NCI-H2227 (cell line): ENCODE measurements around the gene DHX29.

ENCODE experiments used
- DNase-seq: peaks from one replicate; lab custom pipeline; 2025; ENCODE audit not compliant: unreplicated experiment; lab: John Stamatoyannopoulos, UW

Gene DHX29

DNA sequence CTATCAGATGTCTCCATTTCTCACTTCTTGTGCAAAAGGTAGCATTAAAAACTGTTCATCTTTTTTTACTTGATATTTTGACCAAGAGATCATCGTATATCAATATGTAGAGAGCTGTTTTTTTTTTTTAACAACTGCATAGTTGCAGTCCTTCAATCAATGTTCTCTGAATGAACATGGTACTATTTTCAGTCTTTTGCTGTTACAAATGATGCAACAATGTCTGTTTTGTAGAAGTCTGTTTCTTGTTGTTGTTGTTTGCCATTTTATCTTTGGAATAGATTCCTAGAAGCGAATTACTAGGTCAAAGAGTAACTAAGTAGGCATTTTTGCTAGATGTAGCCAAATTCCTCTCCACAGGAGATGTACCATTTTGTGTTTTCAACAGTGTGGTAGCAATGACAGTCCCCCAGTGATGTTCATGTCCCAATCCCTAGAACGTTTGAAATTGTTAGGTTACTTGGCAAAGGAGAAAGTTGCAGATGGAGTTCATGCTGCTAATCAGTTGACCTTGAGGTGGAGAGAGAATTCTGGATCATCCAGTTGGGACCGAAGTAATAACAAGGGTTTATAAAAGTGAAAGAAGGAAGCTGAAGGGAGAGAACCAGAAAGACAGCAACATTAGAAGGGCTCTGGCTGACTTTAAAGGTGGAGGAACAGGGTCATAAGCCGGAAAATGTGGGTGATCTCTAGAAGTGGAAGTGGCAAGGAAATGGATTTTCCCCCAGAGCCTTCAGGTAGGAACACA is 6.5 kb upstream of the DHX29 start:
- DNase-seq = no peak

DNA sequence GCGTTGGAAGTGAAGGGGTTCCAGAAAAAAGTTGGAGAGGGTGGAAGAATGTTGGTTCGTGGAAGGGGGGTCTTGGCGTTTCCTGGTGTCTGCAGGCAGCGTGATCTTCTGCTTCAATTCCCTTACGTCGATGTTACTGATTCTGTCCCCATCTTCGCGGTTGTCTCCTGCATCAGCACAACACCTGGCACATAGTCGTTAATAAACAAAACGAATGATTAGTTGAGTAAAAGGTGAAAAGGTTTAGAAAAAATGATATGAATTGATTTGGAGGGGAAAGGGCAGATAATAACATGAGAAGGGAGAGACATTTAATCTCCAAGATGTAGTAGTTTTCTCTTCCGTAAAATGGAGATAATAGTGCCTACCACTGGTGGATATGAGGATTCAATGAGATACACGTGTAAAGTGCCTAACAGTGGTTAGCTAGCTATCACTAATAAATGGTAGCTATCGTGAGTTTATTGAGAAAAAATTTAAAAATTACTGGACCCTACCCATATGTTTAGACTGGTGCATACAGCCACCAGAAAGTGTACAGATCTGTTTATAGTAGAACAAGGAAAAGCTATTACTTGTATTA is 851 bp upstream of the DHX29 start:
- DNase-seq = no peak

DNA sequence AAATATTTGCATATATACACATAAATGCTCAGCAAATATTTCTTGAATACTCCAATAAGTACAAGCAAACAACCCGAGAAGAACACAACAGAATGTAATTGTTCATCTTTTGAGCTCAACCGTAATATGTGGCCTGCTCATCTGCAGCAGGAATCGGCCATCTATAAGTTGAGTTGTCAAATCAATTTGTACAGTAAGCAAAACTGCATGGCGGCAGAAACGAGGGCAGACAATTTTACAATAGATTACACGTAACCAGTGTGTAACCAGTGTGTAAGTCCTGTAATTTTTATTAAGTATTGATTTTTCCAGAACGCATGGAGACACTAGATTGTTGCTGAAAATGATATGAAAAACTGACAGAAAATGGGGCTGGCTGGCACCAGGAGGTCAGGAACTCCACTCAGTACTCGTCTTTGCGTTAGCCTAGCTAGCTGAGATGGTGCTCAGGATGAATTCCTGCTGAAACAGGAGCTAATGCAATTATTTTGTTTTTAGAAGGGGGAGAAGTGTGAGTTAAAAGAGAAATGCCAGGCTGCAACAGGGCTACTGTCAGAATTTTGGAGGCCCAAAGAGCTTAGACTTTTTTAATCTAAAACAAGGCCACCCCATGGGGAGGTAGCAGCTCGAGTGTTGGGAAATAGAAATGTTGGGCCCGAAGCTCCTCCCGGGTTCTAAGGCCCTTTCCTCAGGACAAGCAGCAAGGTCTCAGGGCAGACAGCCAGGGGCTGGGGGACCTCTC is 682 bp downstream of the DHX29 start:
- DNase-seq = no peak

DNA sequence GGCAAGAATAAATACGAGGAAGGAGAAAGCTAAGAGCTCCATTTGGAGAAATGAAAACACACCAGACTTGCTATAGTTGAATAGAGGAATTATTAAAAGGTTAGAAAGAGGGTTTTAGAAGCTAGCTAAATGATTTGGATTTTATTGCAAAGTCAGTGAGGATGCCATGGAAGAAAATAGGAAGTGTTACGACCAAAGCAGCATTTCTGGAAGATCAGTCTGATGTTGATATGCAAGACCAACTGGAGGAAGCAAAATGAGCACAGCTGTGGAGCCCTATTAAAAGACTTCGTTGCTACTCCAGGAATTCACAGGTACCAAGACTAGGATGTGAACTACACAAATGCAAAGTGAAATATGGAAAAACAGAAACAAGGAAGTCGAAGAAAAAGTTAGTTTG is 2.1 kb downstream of the DHX29 start:
- DNase-seq = no peak

DNA sequence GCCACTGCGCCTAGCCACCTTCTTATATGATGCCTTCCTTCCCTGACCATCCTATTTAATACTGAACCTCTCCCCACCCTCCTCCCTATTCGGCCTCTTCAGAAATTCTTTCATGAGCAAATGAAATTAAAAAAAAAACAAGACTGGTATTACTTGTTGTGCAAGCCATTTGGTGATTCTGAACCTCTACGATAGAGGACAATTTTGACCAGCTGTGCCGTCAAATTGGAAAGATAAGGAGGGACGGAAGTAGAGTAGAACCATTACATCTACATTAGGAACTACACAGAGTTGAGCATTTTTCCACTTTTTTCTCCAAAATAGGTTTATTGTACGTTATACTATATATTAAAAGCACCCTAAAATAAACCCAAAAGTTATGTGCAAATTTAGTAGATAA is 2.9 kb downstream of the DHX29 start:
- no peak for DNase-seq

DNA sequence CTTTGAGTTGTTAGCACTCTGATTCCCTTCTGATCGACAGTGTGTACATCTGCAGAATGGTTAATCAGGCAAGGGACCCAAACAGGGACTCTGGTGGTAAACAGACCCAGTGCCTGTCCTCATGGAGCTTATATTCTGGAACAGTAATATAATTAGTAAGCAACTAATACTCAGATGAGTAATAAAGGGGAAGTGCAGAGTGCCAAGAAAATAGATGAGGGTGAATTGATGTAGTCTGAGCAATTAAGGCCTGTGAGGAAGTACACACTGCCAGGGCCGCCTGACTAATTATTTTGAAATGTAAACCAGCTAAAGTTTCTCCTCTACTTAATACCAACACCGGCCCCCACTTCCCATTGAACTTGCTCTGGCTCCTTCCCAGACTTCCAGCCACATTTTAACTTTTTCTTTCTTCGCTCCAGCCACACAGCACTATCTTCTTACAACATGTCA is 4.2 kb downstream of the DHX29 start:
- DNase-seq = no peak

DNA sequence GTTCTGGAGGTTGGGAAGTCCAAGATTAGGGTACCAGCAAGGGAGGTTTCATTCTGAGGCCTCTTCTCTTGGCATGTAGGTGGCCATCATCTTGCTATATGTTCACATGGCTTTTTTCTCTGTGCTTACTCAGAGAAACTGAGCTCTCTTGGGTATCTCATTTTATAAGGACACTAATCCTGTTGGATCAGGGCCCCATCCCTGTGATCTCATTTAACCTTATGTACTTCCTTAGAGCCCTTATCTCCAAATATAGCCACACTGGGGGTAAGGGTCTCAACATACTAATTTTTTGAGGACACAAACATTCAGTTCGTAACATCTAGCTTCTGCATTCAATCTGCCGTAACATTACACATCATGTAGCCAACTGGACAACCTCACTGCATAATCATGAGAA is 6.6 kb downstream of the DHX29 start:
- no peak for DNase-seq

DNA sequence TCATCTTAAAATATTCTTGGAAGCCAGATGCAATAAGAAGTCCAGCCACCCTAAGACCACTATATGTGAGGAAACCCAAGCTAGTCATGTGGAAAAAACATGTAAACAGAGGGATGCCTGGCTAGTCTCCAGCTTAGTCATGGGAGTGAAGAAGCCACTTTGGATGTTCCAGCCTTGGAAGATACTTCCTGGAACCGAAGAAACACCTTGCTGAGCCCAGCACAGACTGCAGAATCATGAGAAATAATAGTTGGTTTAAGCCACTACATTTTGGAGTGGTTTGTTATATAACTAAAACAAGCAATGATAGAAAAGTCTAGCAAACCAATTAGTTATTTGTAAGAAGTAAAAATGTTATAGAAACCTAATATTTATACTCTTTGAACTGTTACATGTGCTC is 12.6 kb downstream of the DHX29 start:
- no peak for DNase-seq

DNA sequence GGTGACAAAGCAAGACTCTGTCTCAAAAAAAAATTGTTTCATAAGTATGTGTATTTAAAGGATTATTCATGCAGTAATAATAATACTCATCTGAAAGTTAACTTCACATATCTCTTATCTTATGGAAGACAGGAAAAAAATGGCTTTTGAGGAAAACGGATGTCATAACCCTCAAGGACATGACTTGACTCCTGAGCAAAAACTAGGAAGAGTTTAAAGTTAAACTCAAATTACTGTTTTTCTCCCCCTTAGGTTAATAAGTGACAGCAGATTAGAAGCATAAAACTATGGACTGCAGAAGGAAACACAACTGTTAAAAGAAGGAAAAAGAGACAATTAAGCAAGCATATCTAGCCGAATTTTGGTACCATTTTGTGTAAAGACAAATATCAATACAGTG is 16.5 kb downstream of the DHX29 start:
- DNase-seq = no peak

DNA sequence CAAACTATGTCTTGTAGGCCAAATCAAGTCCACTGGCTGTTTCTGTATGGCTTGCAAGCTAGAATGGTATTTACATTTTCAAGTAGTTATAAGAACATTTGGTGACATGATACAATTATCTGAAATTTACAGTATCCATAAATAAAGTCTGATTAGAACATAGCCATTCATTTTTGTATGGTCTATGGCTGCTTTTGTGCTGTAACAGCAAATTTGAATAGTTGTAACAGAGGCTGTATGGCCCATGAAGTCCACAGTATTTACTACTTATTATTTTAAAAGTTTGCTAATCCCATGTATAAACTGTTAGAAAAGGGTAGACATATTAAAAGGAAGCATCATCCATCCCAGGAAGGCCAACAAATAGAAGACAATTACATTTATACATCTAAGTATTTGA is 17.7 kb downstream of the DHX29 start:
- no peak for DNase-seq

DNA sequence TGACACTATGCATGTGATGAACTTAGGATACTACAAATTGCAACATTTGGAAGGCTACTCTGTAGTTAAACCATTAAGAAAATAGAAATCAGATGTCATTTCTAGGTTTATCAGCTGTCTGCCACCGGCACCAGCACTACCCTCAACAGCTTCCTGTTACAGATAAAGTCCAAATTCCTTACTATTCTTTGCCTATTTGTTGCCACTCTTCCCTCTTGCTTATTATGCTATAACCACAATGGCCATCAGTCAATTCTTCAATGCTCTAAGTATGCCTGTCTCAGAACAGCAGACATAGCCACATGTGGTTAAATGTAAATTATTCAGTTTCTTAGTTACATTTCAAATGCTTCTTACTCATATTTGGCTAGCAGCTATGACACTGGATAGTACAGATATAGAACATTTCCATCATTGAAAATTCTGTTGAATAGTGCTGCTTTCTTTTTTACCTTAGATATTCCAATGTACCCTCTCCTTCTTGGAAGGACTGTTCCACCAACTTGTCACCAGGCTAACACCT is 21.0 kb downstream of the DHX29 start:
- DNase-seq = no peak

DNA sequence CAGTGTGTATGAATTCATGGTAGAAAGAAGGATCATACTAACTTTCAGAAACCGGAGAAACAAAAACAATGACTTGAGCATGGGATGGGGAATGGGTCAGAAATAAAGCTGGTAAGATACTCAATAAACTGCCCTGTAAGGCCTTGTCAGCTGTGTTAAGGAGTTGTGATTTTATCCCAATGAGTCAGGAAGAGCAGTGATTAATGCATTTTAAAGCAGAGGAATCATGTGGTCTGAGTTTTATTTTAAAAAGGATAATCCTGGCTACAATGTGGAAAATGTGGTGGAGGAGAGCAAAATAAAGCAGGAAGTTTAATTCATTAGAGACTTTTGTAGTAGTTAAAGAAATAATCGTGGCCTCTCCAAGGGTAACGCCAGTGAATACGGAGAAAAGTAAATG is 28.7 kb downstream of the DHX29 start:
- no peak for DNase-seq

DNA sequence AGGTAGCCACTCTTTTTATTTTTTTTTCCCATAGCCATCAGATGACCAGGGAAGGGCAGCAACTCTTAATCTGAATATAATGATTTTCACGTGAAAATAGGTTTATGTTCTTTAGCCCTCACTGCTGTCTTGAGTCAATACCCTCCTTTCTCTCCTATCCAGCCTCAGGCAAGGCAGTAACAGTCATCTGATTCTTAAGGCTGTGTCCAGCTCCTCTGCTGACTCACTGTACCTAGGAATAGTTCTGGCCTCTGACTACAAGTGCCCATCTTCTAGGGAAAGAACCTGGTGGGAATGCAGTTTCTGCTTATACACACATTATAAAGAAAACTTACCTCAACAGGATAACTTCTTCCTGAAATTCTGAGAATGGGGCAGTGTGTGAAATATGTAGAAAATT is 30.7 kb downstream of the DHX29 start:
- DNase-seq = no peak

DNA sequence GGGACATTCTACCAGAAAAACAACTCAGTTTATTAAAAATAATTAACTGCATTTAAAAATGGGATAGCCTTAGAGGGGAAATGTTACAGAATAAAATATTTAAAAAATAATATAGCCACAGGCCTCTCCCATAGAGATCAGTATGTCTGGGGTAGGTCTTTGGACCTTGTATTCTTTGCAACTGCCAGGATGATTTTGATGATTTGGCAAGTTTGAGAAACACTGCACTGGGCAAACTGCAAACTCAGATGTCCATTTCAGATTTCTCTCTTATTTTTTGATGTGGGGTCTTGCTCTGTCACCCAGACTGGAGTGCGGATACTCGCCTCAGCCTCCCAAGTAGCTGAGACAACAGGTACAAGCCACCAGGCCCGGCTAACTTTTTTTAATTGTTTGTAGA is 49.2 kb downstream of the DHX29 start:
- no peak for DNase-seq

DNA sequence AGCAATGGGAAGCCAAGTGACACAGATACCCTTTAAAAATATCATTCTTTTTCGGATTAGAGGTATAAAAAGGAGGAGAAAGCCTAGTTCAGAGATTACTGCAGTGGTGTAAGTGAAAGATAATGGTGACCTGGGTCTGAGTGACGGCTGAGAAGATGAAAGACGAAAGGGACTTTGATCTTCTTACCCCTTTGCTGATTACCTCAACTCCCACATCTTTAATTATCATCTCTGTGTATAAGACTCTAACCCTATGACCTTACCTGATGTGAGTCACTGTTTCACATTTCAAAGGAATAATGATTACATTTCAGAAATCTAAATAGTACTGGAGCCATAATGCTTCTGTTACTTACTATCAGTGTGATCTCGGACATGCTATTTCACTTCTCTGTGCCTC is 52.7 kb downstream of the DHX29 start:
- DNase-seq = no peak

DNA sequence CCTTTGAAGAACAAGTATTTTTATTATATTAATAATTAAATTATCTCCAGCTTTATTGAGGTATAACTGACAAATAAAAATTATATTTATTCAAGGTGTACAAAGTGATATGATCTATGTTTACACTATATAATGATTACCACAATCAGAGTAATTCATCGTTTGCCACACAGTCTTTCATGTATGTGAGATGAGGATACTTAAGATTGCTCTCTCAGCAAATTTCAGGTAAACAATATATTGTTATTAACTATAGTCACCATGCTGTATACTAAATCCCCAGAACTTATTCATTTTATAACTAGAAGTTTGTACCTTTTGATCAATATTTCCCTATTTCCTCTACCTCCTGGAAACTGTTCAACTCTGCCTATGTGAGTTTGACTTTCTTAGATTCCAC is 57.4 kb downstream of the DHX29 start:
- no peak for DNase-seq

DNA sequence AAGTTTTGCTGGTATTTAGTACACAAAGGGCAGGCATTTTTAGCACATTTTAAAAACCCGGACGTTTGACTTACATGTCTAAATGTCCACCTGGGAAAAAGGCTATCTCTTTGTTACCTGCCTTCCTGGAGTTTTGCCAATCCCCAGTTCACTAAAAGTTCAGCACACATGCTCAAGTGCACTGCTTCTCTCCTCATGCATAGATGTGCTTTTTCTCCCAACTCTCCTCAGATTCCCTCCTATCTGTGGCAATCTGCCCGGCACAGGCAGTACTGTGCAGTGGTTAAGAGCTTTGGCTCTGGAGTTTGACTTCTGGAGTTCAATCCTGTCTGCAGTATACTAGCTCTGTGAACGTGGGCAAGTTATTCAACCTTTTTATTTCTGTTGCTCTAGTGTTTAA is 65.7 kb downstream of the DHX29 start:
- DNase-seq = no peak

DNA sequence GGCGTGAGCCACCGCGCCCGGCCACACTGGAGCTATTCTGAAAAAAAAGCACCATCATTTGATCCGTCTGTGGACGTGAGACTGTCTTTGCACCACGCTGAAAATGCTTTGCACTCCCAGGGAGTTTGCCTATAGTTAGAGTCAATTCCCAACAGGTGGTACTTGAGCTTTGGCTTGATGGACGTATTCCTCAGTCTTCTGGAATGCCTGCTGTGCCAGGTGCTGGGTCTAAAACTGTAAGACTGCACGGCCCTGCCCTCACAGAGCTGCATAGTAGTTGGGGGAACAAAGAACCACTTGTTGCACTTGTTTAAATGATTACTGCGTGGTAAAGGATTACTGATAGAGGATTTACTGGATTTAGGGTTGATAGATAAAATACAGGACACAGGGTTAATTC is 70.7 kb downstream of the DHX29 start:
- no peak for DNase-seq

DNA sequence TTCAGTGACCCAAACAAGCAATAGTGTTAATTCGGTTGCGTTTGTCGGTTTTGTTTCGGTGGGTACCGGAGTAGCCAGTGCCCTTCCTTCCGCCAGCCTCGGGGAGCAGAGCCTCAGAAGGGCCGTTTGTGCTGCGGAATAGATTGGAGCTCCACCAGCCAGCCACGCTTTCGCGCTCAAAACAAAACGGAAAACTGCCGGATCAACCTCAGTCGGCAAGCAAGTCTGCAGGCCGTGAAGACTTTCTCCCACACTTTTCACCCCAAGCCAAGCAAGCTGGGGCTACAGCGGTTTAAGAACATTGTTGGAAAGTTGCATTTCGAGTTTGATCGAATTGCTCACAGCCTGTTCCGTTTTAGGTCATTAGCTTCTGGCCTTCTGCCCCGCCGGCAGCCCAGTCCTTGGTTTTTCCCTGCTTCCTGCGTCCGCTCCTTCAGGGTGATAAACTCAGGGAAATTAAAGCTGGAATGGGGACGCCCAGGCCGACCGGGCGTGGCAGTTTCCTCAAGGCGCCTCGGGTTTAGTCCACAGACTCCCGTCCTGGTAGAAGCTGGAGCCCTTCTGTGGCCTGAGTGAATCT is 73.3 kb downstream of the DHX29 start:
- peak; percentile 44 for DNase-seq

DNA sequence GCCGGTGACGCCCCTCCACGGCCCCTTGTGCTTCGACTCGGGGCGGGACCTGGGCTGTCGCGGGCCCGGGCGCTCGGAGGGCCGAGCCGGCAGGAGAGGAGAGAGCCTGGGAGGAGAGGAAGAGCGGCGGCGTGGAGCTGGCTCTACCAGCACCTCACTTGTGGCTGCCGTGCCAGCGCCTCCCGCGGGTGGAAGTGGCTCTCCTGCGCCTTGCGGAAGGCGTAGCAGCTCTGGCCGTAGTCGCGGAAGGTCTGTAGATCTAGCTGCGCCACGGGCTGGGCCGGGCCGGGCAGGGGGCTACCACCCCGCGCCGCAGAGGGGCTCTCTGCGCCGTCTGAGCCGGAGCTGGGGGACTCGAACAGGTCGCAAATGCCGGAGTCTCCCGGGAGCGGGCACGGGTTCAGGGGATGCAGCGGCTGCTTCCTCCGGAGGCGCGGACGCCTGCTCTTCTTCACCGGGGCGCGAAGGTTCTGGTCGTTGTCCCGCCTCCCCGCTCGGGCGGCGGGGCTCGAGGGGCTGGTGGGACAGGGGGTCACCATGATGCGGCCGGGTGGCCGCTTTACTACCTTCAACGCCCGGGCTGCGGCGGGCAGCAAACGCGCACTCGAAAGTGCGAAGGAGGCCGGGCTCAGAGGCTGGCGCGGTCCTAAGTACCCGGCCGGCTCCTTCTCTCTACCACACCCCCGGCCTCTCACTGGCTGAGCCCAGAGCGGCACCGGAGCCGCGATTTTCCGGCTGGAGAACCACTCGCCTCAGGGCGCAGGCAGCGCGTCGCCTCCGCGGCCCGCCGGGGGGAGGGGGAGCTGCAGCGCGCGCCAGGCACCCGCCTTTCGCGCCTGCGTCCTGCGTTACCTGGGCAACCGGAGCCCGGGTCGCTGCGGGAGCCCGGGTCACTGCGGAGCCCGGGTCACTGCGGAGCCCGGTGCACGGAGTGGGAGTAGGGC is 74.2 kb downstream of the DHX29 start, which contains the start of gene CCNO:
TSS of gene CCNO (minus strand) at position 624 of the 944 bp plus-strand sequence. CDS start at position 539, 85 bp downstream.
- DNase-seq = peak; percentile 92
